Measurements from ENCODE around the gene ATP2B2. TPM values are rescaled to one million over a fixed set of nuclear protein-coding genes. Genes with fewer than 3 reads are reported as not detected.

ATP2B2 gene
- total and polyA plus RNA-seq, 2 of the 8 experiments (the other 6 are each of a cell fraction or from before 2014, with no cell fraction given), result 0.14 to 1.2 TPM

- TF ChIP-seq CTCF (IDR thresholded peaks at IDR 0.05; ENCODE audit: control extremely low read depth in 1 of 3, insufficient read depth in 1 of 3, low read depth in 1 of 3, low read length in 3 of 3) (no peak), KDM1A (IDR thresholded peaks at IDR 0.05; ENCODE audit: borderline replicate concordance, low read length) (no peak), CTBP2 (IDR thresholded peaks at IDR 0.05; ENCODE audit: borderline replicate concordance, insufficient read depth, insufficient read length, low read length) (no peak), MAFK (IDR thresholded peaks at IDR 0.05; ENCODE audit: low read depth, low read length) (no peak), GABPA (IDR thresholded peaks at IDR 0.05; ENCODE audit: borderline replicate concordance, insufficient read depth, low read length) (no peak)
- TF ChIP-seq, protein P1, sequence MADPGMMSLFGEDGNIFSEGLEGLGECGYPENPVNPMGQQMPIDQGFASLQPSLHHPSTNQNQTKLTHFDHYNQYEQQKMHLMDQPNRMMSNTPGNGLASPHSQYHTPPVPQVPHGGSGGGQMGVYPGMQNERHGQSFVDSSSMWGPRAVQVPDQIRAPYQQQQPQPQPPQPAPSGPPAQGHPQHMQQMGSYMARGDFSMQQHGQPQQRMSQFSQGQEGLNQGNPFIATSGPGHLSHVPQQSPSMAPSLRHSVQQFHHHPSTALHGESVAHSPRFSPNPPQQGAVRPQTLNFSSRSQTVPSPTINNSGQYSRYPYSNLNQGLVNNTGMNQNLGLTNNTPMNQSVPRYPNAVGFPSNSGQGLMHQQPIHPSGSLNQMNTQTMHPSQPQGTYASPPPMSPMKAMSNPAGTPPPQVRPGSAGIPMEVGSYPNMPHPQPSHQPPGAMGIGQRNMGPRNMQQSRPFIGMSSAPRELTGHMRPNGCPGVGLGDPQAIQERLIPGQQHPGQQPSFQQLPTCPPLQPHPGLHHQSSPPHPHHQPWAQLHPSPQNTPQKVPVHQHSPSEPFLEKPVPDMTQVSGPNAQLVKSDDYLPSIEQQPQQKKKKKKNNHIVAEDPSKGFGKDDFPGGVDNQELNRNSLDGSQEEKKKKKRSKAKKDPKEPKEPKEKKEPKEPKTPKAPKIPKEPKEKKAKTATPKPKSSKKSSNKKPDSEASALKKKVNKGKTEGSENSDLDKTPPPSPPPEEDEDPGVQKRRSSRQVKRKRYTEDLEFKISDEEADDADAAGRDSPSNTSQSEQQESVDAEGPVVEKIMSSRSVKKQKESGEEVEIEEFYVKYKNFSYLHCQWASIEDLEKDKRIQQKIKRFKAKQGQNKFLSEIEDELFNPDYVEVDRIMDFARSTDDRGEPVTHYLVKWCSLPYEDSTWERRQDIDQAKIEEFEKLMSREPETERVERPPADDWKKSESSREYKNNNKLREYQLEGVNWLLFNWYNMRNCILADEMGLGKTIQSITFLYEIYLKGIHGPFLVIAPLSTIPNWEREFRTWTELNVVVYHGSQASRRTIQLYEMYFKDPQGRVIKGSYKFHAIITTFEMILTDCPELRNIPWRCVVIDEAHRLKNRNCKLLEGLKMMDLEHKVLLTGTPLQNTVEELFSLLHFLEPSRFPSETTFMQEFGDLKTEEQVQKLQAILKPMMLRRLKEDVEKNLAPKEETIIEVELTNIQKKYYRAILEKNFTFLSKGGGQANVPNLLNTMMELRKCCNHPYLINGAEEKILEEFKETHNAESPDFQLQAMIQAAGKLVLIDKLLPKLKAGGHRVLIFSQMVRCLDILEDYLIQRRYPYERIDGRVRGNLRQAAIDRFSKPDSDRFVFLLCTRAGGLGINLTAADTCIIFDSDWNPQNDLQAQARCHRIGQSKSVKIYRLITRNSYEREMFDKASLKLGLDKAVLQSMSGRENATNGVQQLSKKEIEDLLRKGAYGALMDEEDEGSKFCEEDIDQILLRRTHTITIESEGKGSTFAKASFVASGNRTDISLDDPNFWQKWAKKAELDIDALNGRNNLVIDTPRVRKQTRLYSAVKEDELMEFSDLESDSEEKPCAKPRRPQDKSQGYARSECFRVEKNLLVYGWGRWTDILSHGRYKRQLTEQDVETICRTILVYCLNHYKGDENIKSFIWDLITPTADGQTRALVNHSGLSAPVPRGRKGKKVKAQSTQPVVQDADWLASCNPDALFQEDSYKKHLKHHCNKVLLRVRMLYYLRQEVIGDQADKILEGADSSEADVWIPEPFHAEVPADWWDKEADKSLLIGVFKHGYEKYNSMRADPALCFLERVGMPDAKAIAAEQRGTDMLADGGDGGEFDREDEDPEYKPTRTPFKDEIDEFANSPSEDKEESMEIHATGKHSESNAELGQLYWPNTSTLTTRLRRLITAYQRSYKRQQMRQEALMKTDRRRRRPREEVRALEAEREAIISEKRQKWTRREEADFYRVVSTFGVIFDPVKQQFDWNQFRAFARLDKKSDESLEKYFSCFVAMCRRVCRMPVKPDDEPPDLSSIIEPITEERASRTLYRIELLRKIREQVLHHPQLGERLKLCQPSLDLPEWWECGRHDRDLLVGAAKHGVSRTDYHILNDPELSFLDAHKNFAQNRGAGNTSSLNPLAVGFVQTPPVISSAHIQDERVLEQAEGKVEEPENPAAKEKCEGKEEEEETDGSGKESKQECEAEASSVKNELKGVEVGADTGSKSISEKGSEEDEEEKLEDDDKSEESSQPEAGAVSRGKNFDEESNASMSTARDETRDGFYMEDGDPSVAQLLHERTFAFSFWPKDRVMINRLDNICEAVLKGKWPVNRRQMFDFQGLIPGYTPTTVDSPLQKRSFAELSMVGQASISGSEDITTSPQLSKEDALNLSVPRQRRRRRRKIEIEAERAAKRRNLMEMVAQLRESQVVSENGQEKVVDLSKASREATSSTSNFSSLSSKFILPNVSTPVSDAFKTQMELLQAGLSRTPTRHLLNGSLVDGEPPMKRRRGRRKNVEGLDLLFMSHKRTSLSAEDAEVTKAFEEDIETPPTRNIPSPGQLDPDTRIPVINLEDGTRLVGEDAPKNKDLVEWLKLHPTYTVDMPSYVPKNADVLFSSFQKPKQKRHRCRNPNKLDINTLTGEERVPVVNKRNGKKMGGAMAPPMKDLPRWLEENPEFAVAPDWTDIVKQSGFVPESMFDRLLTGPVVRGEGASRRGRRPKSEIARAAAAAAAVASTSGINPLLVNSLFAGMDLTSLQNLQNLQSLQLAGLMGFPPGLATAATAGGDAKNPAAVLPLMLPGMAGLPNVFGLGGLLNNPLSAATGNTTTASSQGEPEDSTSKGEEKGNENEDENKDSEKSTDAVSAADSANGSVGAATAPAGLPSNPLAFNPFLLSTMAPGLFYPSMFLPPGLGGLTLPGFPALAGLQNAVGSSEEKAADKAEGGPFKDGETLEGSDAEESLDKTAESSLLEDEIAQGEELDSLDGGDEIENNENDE (IDR thresholded peaks at IDR 0.05; ENCODE audit: insufficient replicate concordance, low read length), result no peak
These were observed 121.5 kb downstream of the ATP2B2 start (continued) for GRCh38 chr3:10383850-10384248.

Measured in H1 (cell line).